GM23338 (cell line): ENCODE measurements around the gene KRTAP24-1. TPM values are rescaled to one million over a fixed set of nuclear protein-coding genes. Genes with fewer than 3 reads are reported as not detected.

ENCODE experiments used
- ATAC-seq: fragments of 200-7000 bp; cut with Tn5 transposase; 3 replicates; pipeline ENCODE4 v1.9.1; 2020
- DNase-seq: peaks from one replicate; pipeline ENCODE4 v3.0.0-alpha.2; 2015; ENCODE audit warnings: low spot score
- H2AFZ ChIP-seq: fragments of 200-600 bp; sonication (generic); 2 replicates; pipeline ENCODE4 v1.8.0; 2016; ENCODE audit warnings: antibody characterized with exemption, mild to moderate bottlenecking, moderate library complexity
- H3F3A ChIP-seq: fragments of 200-600 bp; sonication (generic); replicated peaks from 2 replicates; pipeline ENCODE4 v1.8.0; 2017; ENCODE audit warnings: antibody characterized with exemption, mixed run types, low read depth
- H3K27ac ChIP-seq: fragments of 200-600 bp; sonication (generic); 2 replicates; pipeline ENCODE4 v1.6.1; 2016; ENCODE audit warnings: low read depth
- H3K27me3 ChIP-seq: fragments of 200-600 bp; sonication (generic); 2 replicates; pipeline ENCODE4 v1.8.0; 2016; ENCODE audit warnings: mild to moderate bottlenecking, mixed run types, moderate library complexity; ENCODE audit not compliant: insufficient read depth
- H3K36me3 ChIP-seq: fragments of 200-600 bp; sonication (generic); 2 replicates; pipeline ENCODE4 v1.8.0; 2016; ENCODE audit warnings: mild to moderate bottlenecking; ENCODE audit not compliant: insufficient read depth
- H3K4me1 ChIP-seq: fragments of 200-600 bp; sonication (generic); 2 replicates; pipeline ENCODE4 v1.8.0; 2016; ENCODE audit warnings: mild to moderate bottlenecking, moderate library complexity; ENCODE audit not compliant: insufficient read depth
- H3K4me2 ChIP-seq: fragments of 200-600 bp; sonication (generic); 2 replicates; pipeline ENCODE4 v1.7.1; 2017; ENCODE audit warnings: mixed run types
- H3K4me3 ChIP-seq: fragments of 200-600 bp; sonication (generic); 2 replicates; pipeline ENCODE4 v1.6.1; 2016; ENCODE audit warnings: mixed run types
- H3K79me2 ChIP-seq: fragments of 200-600 bp; sonication (generic); replicated peaks from 2 replicates; pipeline ENCODE4 v1.8.0; 2017; ENCODE audit warnings: mild to moderate bottlenecking; ENCODE audit not compliant: insufficient read depth
- H3K9me2 ChIP-seq: fragments of 200-600 bp; sonication (generic); 2 replicates; pipeline ENCODE4 v1.8.0; 2017; ENCODE audit not compliant: insufficient read depth
- H4K20me1 ChIP-seq: fragments of 200-600 bp; sonication (generic); replicated peaks from 2 replicates; pipeline ENCODE4 v1.8.0; 2017; ENCODE audit warnings: mild to moderate bottlenecking; ENCODE audit not compliant: insufficient read depth
- H3K27ac Mint-ChIP-seq: 2 replicates; pipeline ENCODE4 v1.8.0; 2020; ENCODE audit warnings: inconsistent platforms, mild to moderate bottlenecking, moderate library complexity, mixed read lengths
- H3K27me3 Mint-ChIP-seq: 3 replicates; pipeline ENCODE4 v1.8.0; 2022; ENCODE audit warnings: low read depth, mild to moderate bottlenecking, moderate library complexity, mixed read lengths, inconsistent platforms; ENCODE audit not compliant: insufficient read depth, poor library complexity
- H3K36me3 Mint-ChIP-seq: 3 replicates; pipeline ENCODE4 v1.8.0; 2021; ENCODE audit warnings: low read depth, mild to moderate bottlenecking, inconsistent platforms, moderate library complexity, mixed read lengths
- H3K4me1 Mint-ChIP-seq: 3 replicates; pipeline ENCODE4 v1.8.0; 2020; ENCODE audit warnings: mild to moderate bottlenecking, inconsistent platforms, mixed read lengths
- H3K4me3 Mint-ChIP-seq: 3 replicates; pipeline ENCODE4 v1.8.0; 2021; ENCODE audit warnings: moderate library complexity, mild to moderate bottlenecking, inconsistent platforms, mixed read lengths
- H3K9me3 Mint-ChIP-seq: 3 replicates; pipeline ENCODE4 v1.8.0; 2020; ENCODE audit warnings: moderate library complexity, mild to moderate bottlenecking, inconsistent platforms, mixed read lengths
- CTCF ChIP-seq, 2 experiments: fragments of 200-600 bp in 1 of 2; sonication (generic) in 1 of 2; conservative IDR thresholded peaks; 2 replicates each; pipeline versions ENCODE4 v1.5.1 to v1.6.1; 2016 to 2017; ENCODE audit warnings: antibody characterized with exemption in 2 of 2, low read depth in 2 of 2, mild to moderate bottlenecking in 2 of 2, moderate library complexity in 1 of 2
- EZH2 ChIP-seq: fragments of 200-600 bp; sonication (generic); IDR thresholded peaks from one replicate; pipeline ENCODE4 v1.8.0; 2017; ENCODE audit warnings: antibody characterized with exemption, mild to moderate bottlenecking, low read depth; ENCODE audit not compliant: unreplicated experiment
- JUNB ChIP-seq: IDR thresholded peaks from one replicate; pipeline ENCODE4 v1.6.1; 2016; ENCODE audit warnings: antibody characterized with exemption; ENCODE audit not compliant: unreplicated experiment
- POLR2AphosphoS5 ChIP-seq: IDR thresholded peaks from 2 replicates; pipeline ENCODE4 v1.6.1; 2016; ENCODE audit warnings: antibody characterized with exemption, low read depth
- REST ChIP-seq: IDR thresholded peaks from one replicate; pipeline ENCODE4 v1.6.1; 2018; ENCODE audit warnings: antibody characterized with exemption; ENCODE audit not compliant: unreplicated experiment
- STAT1 ChIP-seq: IDR thresholded peaks from one replicate; pipeline ENCODE4 v1.6.1; 2016; ENCODE audit warnings: antibody characterized with exemption; ENCODE audit not compliant: unreplicated experiment
- ZNF114 ChIP-seq: fragments of 250-450 bp; sonication (Bioruptor Pico); IDR thresholded peaks from 2 replicates; pipeline ENCODE4 v1.5.0; 2020; ENCODE audit warnings: mild to moderate bottlenecking, moderate library complexity
- ZNF331 ChIP-seq: fragments of 250-450 bp; sonication (Bioruptor Pico); IDR thresholded peaks from 2 replicates; pipeline ENCODE4 v1.5.0; 2020; ENCODE audit warnings: low read depth, mild to moderate bottlenecking, moderate library complexity
- polyA plus RNA-seq: library from polyadenylated mRNA; unstranded; fragments of >200 nt; fragmentation: Nextera tagmentation; extraction: Ambion mirVana; gene quantifications from 2 replicates; pipeline ENCODE4 v1.2.1, GENCODE V29; 2016
- total RNA-seq: library from RNA; depleted of rRNA; stranded (reverse); fragments of >200 nt; shearing (Covaris generic); gene quantifications from 2 replicates; pipeline ENCODE4 v1.2.3, GENCODE V29; 2014
- TF ChIP-seq, protein P1 (sequence below): IDR thresholded peaks from 2 replicates; pipeline ENCODE4 v1.6.1; 2016; ENCODE audit warnings: antibody characterized with exemption

Gene KRTAP24-1
- total and polyA plus RNA-seq, 2 experiments from 2014 or later: not detected

GRCh38 chr21:30289215-30289614, 6.5 kb upstream of the KRTAP24-1 start, which contains the start of gene KRTAP25-1:
Gene KRTAP25-1 (minus strand): TSS chr21:30289514. CDS start chr21:30289490, 24 bp downstream.
- Histone ChIP-seq H3K27ac (no peak within 1 kb of the TSS), H3F3A (no peaks in the 10 kb centered on the region), H3K27me3 (no peaks in the 10 kb centered on the region), H3K79me2 (no peaks in the 10 kb centered on the region), H3K4me1 (no peaks in the 10 kb centered on the region), H2AFZ (no peak within 1 kb of the TSS), H3K36me3 (no peaks in the 10 kb centered on the region), H3K4me2 (no peak within 1 kb of the TSS), H3K4me3 (no peak within 1 kb of the TSS), H4K20me1 (no peaks in the 10 kb centered on the region), H3K9me2 (0 out of 2 replicates have a peak, but pooled peaks cover 3% of the 10 kb centered on the region)
- Mint-ChIP-seq H3K9me3 (no peaks in the 10 kb centered on the region), H3K27me3 (no peaks in the 10 kb centered on the region), H3K27ac (no peak within 1 kb of the TSS), H3K36me3 (no peaks in the 10 kb centered on the region), H3K4me3 (no peak within 1 kb of the TSS), H3K4me1 (no peaks in the 10 kb centered on the region)
- no peak for ATAC-seq
- no peak for DNase-seq
- no peak for TF ChIP-seq CTCF (conservative IDR thresholded peaks at IDR 0.05; ENCODE audit: low read depth in 2 of 2)

DNA sequence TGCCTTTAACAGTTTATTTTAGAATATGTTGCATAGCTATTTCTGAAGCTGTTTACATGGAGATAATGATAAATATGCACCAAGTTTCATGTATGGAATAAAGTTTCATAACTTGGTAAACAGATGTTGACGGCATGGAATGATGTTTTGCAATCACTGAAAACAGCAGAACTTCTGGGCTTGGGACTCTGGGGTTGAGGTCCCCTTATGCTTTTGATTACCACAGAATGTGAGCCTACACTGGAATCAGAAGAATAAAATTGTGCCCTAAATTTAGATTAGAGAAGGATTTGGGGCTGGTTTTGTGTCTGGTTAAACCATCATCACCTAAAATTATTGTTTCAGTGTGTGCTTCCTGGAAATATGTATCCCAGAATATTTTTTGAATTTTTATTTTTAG, 11.1 kb downstream of the KRTAP24-1 start:
- H3K9me3 Mint-ChIP-seq: no peaks in the 10 kb centered on the region
- no peaks in the 10 kb centered on the region for H3K9me2 ChIP-seq
- H2AFZ ChIP-seq: no peak overlapping the region
- H3K4me3 Mint-ChIP-seq: no peak overlapping the region
- DNase-seq: no peak
- no peak for ATAC-seq
- H3K27me3 ChIP-seq: no peaks in the 10 kb centered on the region
- H3K27me3 Mint-ChIP-seq: no peaks in the 10 kb centered on the region
- no peaks in the 10 kb centered on the region for H3K79me2 ChIP-seq
- H3K4me1 ChIP-seq: no peaks in the 10 kb centered on the region
- no peak overlapping the region for H3K27ac ChIP-seq
- H3K36me3 Mint-ChIP-seq: no peaks in the 10 kb centered on the region
- no peaks in the 10 kb centered on the region for H3K4me1 Mint-ChIP-seq
- H3K27ac Mint-ChIP-seq: no peak overlapping the region
- H3K4me3 ChIP-seq: no peak overlapping the region
- no peaks in the 10 kb centered on the region for H3F3A ChIP-seq
- no peaks in the 10 kb centered on the region for H4K20me1 ChIP-seq
- no peaks in the 10 kb centered on the region for H3K36me3 ChIP-seq
- H3K4me2 ChIP-seq: no peak overlapping the region
- TF ChIP-seq STAT1 (no peak), EZH2 (no peak), JUNB (no peak), CTCF (conservative IDR thresholded peaks at IDR 0.05; ENCODE audit: low read depth in 2 of 2) (no peak), REST (no peak), POLR2AphosphoS5 (no peak), ZNF114 (CRISPR knock-in tag) (no peak), ZNF331 (CRISPR knock-in tag) (no peak)
- TF ChIP-seq, protein P1, sequence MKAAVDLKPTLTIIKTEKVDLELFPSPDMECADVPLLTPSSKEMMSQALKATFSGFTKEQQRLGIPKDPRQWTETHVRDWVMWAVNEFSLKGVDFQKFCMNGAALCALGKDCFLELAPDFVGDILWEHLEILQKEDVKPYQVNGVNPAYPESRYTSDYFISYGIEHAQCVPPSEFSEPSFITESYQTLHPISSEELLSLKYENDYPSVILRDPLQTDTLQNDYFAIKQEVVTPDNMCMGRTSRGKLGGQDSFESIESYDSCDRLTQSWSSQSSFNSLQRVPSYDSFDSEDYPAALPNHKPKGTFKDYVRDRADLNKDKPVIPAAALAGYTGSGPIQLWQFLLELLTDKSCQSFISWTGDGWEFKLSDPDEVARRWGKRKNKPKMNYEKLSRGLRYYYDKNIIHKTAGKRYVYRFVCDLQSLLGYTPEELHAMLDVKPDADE: no peak
